Stimulated activated CD4-positive, alpha-beta T cell treated with anti-CD3 and anti-CD28 coated beads, Interleukin-4, amount 100 ng/mL, for 24 hours (primary cell): ENCODE results near the gene ASCL1.

Source experiments
- DNase-seq: peaks from one replicate; pipeline ENCODE4 v3.0.0-alpha.2; 2020

Gene ASCL1

GRCh38 chr12:102990419-102990818 is 32.9 kb downstream of the ASCL1 start:
- no peak for DNase-seq

GRCh38 chr12:102992297-102992696 is 34.8 kb downstream of the ASCL1 start:
- no peak for DNase-seq

- DNase-seq = no peak
Measured at GRCh38 chr12:102992720-102993119, 35.2 kb downstream of the ASCL1 start.

- no peak for DNase-seq
Measured at GRCh38 chr12:102993537-102993936, 36.1 kb downstream of the ASCL1 start.

GRCh38 chr12:102995372-102995771 is 37.9 kb downstream of the ASCL1 start:
- no peak for DNase-seq
